ENCODE measurements around the gene NR1I3.

The NR1I3 gene

DNA sequence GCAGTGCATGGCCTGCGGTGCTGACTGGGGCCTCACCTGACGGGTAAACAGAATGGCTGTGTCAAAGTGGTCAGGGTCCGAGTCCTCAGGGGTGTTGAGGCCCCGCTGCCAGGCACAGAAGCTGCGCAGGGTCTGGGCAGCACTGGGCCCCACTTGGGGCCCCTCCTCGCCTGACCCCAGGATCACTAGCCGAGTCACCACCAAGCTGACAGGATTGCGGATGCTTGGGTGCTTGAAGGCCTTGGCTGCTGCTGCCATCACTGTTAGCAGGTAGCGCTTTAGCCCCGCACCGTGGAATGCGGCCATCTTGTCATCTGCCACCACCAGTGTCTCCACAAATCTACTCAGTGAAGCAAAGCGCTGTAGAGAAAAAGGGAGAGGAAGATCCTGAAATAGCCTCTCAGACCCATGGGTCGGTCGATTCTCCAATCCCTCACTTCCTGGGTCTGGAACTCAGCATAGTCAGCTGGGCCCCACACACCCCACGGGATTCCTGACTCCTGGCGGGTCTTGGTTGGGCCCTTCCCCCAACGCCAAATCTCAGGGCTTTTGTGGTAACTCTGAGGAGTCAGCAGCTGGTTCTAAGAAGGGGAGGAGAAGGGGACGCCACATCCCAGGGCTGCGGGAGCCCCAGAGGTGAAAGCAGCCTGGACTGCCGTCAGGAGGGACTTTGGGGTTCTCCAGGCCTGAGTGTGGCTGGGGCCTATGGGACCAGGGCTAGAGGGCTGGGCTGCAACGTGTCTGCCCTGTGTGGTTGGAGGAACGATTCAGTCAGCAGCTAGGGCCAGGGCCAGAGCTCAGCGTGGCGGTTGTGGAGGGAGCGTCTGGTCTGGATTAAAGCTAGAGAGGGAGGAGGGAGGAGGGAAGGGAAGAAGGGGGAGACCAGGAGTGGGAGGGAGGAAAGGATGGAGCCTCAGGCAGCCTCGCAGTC, 41.2 kb downstream of the NR1I3 start:
- H3K27ac ChIP-seq (ENCODE audit: insufficient read depth, low read length, poor library complexity, severe bottlenecking) = no peak overlapping the region
- H3K4me1 ChIP-seq (ENCODE audit: control insufficient read depth, insufficient read depth, low read length, poor library complexity, severe bottlenecking) = peaks cover 22% of the 10 kb centered on the region
- H3K4me3 ChIP-seq (ENCODE audit: insufficient read depth, low read depth, low read length, poor library complexity, severe bottlenecking) = no peak overlapping the region
- no peaks in the 10 kb centered on the region for H3K36me3 ChIP-seq (ENCODE audit: control insufficient read depth, insufficient read depth, low read length)
- no peak for DNase-seq
- no peaks in the 10 kb centered on the region for H3K27me3 ChIP-seq (replicated peaks; ENCODE audit: control insufficient read depth, insufficient read depth, low read length, poor library complexity, severe bottlenecking)
- no peaks in the 10 kb centered on the region for H3K9me3 ChIP-seq (ENCODE audit: control insufficient read depth, low read length)

DNA sequence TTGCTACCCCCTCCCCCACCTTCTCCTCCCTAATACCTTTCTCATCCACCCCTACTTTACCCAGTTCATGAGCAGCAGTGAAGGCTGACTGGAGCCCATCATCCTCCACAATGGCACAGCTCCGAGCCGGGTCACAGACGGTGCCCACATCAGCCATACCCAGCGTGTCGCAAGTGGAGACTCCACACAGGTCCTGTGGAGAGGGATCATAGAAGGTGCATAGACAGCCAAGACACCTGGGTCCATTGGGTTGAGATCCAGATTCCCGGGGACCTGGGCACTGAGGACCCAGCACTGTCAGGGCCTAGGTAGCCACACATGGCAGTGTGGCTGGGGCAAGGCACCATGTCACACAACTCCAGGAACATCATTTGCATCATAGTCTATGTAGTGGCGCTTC, 41.9 kb downstream of the NR1I3 start:
- no peak for DNase-seq
- Histone ChIP-seq H3K36me3 (ENCODE audit: control insufficient read depth, insufficient read depth, low read length) (no peaks in the 10 kb centered on the region), H3K27me3 (replicated peaks; ENCODE audit: control insufficient read depth, insufficient read depth, low read length, poor library complexity, severe bottlenecking) (no peaks in the 10 kb centered on the region), H3K27ac (ENCODE audit: insufficient read depth, low read length, poor library complexity, severe bottlenecking) (no peak overlapping the region), H3K4me3 (ENCODE audit: insufficient read depth, low read depth, low read length, poor library complexity, severe bottlenecking) (no peak overlapping the region), H3K9me3 (ENCODE audit: control insufficient read depth, low read length) (no peaks in the 10 kb centered on the region), H3K4me1 (ENCODE audit: control insufficient read depth, insufficient read depth, low read length, poor library complexity, severe bottlenecking) (peaks cover 15% of the 10 kb centered on the region)

DNA sequence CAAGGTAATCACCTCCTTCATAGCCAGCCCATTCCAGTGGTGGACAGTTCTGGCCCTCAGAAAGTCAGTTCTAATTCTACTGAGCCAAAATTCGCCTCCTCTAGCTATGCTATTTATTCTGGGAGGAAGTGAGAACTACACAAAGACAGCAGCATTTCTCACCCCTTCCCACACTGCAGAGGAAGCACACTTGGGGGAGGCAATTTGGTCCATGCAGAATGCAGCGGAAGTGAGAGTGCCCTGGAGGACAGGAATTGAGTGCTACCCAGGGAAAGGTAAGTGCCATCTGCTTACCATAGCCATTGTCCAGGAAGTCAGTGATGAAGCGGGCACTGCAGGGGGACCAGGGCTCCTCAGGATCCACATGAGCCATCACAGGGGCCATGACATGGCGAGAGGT, 42.8 kb downstream of the NR1I3 start:
- Histone ChIP-seq H3K4me1 (ENCODE audit: control insufficient read depth, insufficient read depth, low read length, poor library complexity, severe bottlenecking) (peaks cover 12% of the 10 kb centered on the region), H3K27ac (ENCODE audit: insufficient read depth, low read length, poor library complexity, severe bottlenecking) (no peak overlapping the region), H3K4me3 (ENCODE audit: insufficient read depth, low read depth, low read length, poor library complexity, severe bottlenecking) (no peak overlapping the region), H3K9me3 (ENCODE audit: control insufficient read depth, low read length) (no peaks in the 10 kb centered on the region), H3K27me3 (replicated peaks; ENCODE audit: control insufficient read depth, insufficient read depth, low read length, poor library complexity, severe bottlenecking) (no peaks in the 10 kb centered on the region), H3K36me3 (ENCODE audit: control insufficient read depth, insufficient read depth, low read length) (no peaks in the 10 kb centered on the region)
- DNase-seq = no peak

DNA sequence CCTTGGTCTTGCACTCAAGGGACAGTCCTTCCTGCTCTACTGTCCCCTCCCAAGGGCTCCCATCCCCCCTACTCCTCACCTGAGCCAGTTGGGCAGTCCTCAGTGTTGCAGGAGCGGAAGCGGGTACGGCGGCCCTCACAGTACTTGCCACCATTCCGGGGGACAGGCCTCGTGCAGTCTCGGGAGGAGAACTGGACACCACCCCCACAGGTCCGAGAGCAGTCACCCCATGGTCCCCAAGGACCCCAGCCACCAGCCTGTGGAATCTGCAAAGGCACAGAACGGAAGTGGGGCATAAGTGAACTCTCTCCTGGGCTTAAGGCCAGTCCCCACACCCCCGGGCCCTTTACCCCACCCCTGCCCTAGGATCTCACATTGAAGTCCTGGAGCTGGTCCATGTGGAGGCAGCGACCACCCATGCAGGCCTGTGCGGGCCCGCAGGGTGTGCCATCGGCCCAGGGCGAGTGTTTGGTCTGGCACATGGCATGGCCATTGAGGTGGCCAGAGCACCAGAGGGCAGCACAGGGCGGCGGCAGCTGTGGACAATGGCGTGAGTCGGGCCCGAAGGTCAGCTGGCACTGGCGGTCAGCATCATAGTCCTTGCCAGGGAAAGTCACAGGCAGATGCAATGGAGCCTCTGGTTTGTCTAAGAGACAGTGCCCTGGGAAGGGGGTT, 44.3 kb downstream of the NR1I3 start:
- no peaks in the 10 kb centered on the region for H3K9me3 ChIP-seq (ENCODE audit: control insufficient read depth, low read length)
- H3K4me1 ChIP-seq (ENCODE audit: control insufficient read depth, insufficient read depth, low read length, poor library complexity, severe bottlenecking) = peaks cover 8% of the 10 kb centered on the region
- H3K27me3 ChIP-seq (replicated peaks; ENCODE audit: control insufficient read depth, insufficient read depth, low read length, poor library complexity, severe bottlenecking) = no peaks in the 10 kb centered on the region
- no peaks in the 10 kb centered on the region for H3K36me3 ChIP-seq (ENCODE audit: control insufficient read depth, insufficient read depth, low read length)
- no peak for DNase-seq
- H3K4me3 ChIP-seq (ENCODE audit: insufficient read depth, low read depth, low read length, poor library complexity, severe bottlenecking) = no peak overlapping the region
- H3K27ac ChIP-seq (ENCODE audit: insufficient read depth, low read length, poor library complexity, severe bottlenecking) = no peak overlapping the region

DNA sequence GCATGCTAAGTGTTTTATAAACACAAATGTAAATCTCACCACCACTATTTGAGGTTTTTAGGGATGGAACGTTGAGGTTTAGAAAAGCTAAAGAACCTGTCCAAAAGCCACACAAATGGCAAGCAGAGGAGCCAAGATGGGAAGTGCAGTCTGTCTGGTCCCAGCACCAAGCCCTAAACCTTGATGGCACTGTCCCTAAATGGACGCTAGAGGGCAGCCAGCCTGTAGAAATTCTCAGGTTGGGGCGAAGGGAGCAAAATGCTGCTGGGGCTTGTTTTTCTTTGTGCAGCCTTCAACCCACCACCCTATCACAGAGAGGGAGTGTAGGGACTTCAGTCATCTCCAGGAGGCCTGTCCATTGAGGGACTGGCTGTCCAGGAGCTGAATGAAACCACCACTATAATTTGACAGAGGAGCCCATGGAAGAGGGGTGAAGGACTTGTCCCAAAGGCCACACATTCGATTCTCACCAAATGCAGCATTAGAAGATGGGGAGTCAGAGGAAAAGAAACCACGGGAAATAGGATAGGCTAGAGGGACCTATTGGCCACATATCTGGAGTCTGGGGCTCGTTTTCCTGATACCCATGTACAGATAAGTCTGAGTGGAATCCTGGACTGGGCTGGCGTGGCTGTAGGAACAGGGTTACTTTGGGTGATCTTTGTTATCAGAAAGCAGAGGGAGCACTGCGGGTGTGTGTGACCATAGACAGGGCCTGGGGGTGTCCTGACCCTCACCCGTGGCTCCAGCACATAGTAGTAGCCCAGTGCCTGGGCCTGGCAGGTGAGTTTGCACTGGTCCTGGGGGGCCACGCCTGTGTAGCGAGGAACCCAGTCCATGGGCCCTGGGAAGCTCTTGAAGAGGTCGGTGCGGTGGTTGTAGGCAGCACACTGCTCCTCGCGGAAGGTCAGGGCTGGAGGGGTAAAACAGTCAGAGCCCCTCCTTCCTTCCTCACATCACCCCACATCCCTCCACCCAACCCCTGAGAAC, 45.2 kb downstream of the NR1I3 start:
- Histone ChIP-seq H3K4me1 (ENCODE audit: control insufficient read depth, insufficient read depth, low read length, poor library complexity, severe bottlenecking) (peaks cover 16% of the 10 kb centered on the region), H3K27me3 (replicated peaks; ENCODE audit: control insufficient read depth, insufficient read depth, low read length, poor library complexity, severe bottlenecking) (no peaks in the 10 kb centered on the region), H3K36me3 (ENCODE audit: control insufficient read depth, insufficient read depth, low read length) (no peaks in the 10 kb centered on the region), H3K4me3 (ENCODE audit: insufficient read depth, low read depth, low read length, poor library complexity, severe bottlenecking) (no peak overlapping the region), H3K9me3 (ENCODE audit: control insufficient read depth, low read length) (no peaks in the 10 kb centered on the region), H3K27ac (ENCODE audit: insufficient read depth, low read length, poor library complexity, severe bottlenecking) (no peak overlapping the region)
- peak; percentile 38 to 60 (median 42) for DNase-seq

DNA sequence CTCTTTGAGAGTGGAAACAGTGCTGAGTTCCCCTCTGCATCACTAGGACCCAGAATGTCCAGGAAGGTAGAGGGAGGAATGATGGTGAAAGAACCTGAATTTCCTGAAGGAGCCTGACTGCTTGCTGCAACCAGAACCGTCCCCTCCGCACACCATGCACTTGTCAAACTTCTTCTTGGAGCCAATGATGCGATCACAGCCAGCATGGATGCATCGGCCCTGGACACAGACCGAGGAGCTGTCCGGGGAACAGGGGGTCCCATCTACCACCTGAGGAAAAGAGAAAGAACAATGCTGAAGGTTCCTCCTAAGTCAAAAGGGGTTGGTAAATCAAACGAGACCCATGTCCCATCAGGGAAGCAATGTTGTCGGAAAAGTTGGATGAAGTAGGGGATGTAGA, 46.0 kb downstream of the NR1I3 start:
- H3K27me3 ChIP-seq (replicated peaks; ENCODE audit: control insufficient read depth, insufficient read depth, low read length, poor library complexity, severe bottlenecking) = no peaks in the 10 kb centered on the region
- H3K27ac ChIP-seq (ENCODE audit: insufficient read depth, low read length, poor library complexity, severe bottlenecking) = no peak overlapping the region
- H3K9me3 ChIP-seq (ENCODE audit: control insufficient read depth, low read length) = no peaks in the 10 kb centered on the region
- H3K36me3 ChIP-seq (ENCODE audit: control insufficient read depth, insufficient read depth, low read length) = no peaks in the 10 kb centered on the region
- no peak overlapping the region for H3K4me3 ChIP-seq (ENCODE audit: insufficient read depth, low read depth, low read length, poor library complexity, severe bottlenecking)
- DNase-seq = no peak
- peaks cover 24% of the 10 kb centered on the region for H3K4me1 ChIP-seq (ENCODE audit: control insufficient read depth, insufficient read depth, low read length, poor library complexity, severe bottlenecking)

DNA sequence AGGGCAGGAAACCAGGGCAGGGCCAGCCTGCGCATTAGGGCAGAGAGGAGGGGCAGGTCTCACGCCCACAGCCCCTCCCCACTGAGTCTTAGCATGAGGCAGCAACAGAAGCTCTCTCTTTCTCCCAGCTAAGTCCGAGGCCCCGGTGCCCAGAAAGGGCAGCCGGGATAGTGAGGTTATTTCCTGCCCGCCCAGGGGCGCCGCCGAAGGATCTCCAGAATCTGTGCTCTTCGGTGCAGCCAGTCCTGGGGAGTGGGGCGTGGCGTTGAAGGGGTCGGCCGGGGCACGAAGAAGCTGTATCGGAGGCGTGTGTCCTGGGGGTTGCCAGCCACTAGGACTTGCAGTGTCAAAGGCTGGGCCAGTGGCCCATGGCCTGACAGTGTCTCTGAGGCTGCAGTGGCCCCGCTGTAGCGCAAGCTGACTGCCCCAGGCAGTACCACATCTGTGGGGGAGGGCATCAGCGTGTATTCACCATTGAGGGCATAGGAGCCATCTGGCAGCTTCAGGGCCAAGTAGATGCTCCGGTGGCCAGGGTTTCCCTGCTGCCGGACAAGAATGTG, 47.0 kb downstream of the NR1I3 start:
- no peaks in the 10 kb centered on the region for H3K27me3 ChIP-seq (replicated peaks; ENCODE audit: control insufficient read depth, insufficient read depth, low read length, poor library complexity, severe bottlenecking)
- H3K9me3 ChIP-seq (ENCODE audit: control insufficient read depth, low read length) = no peaks in the 10 kb centered on the region
- no peak overlapping the region for H3K27ac ChIP-seq (ENCODE audit: insufficient read depth, low read length, poor library complexity, severe bottlenecking)
- H3K4me3 ChIP-seq (ENCODE audit: insufficient read depth, low read depth, low read length, poor library complexity, severe bottlenecking) = no peak overlapping the region
- peaks cover 33% of the 10 kb centered on the region for H3K4me1 ChIP-seq (ENCODE audit: control insufficient read depth, insufficient read depth, low read length, poor library complexity, severe bottlenecking)
- no peak for DNase-seq
- H3K36me3 ChIP-seq (ENCODE audit: control insufficient read depth, insufficient read depth, low read length) = no peaks in the 10 kb centered on the region

DNA sequence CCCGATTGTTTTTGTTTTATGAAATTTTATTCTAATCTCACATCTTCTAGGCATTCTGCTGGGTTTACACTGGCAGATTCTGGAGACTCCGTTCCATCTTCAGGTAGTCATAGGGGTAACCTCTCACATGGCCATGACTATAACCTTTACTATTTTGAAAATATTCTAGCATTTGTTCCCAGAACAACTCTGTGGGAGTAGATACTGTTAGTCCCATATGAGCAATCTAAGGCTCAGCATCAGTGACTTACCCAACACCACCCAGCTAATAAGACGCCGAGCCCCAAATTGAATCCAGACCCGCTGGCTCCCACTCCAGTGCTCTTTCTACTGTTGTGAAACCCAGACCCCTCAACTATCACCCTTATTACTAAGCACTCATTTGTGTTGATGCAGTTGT, 49.0 kb downstream of the NR1I3 start:
- no peaks in the 10 kb centered on the region for H3K36me3 ChIP-seq (ENCODE audit: control insufficient read depth, insufficient read depth, low read length)
- peaks cover 50% of the 10 kb centered on the region for H3K4me1 ChIP-seq (ENCODE audit: control insufficient read depth, insufficient read depth, low read length, poor library complexity, severe bottlenecking)
- H3K27ac ChIP-seq (ENCODE audit: insufficient read depth, low read length, poor library complexity, severe bottlenecking) = no peak overlapping the region

DNA sequence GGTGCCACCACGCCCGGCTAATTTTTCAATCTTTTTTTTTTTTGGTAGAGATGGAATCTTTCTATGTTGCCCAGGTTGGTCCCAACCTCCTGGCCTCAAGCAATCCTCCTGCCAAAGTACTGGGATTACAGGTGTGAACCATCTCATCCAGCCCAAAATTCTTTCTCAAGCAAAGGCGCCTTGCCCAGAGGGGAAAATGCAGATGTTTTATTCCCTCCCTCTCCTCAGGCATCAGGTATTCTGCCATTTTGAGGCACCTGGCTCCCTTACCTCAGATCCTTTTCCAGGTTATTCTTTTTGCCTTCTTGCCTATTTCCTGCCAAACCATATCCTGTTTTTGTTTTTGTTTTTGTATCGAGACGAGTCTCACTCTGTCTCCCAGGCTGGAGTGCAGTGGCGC, 49.6 kb downstream of the NR1I3 start:
- no peak overlapping the region for H3K4me3 ChIP-seq (ENCODE audit: insufficient read depth, low read depth, low read length, poor library complexity, severe bottlenecking)
- DNase-seq = no peak
- H3K36me3 ChIP-seq (ENCODE audit: control insufficient read depth, insufficient read depth, low read length) = no peaks in the 10 kb centered on the region
- no peaks in the 10 kb centered on the region for H3K27me3 ChIP-seq (replicated peaks; ENCODE audit: control insufficient read depth, insufficient read depth, low read length, poor library complexity, severe bottlenecking)
- no peaks in the 10 kb centered on the region for H3K9me3 ChIP-seq (ENCODE audit: control insufficient read depth, low read length)
- H3K4me1 ChIP-seq (ENCODE audit: control insufficient read depth, insufficient read depth, low read length, poor library complexity, severe bottlenecking) = peaks cover 56% of the 10 kb centered on the region
- peak overlapping the region; percentile 36 for H3K27ac ChIP-seq (ENCODE audit: insufficient read depth, low read length, poor library complexity, severe bottlenecking)

More for the DNA sequence above, 49.0 kb downstream of the NR1I3 start:
- DNase-seq = no peak
- H3K27me3 ChIP-seq (replicated peaks; ENCODE audit: control insufficient read depth, insufficient read depth, low read length, poor library complexity, severe bottlenecking) = no peaks in the 10 kb centered on the region
- H3K9me3 ChIP-seq (ENCODE audit: control insufficient read depth, low read length) = no peaks in the 10 kb centered on the region
- H3K4me3 ChIP-seq (ENCODE audit: insufficient read depth, low read depth, low read length, poor library complexity, severe bottlenecking) = no peak overlapping the region
